Motor neuron (in vitro differentiated cells): Measurements from ENCODE around the gene DNAJB6. TPM values are rescaled to one million over a fixed set of nuclear protein-coding genes. Genes with fewer than 3 reads are reported as not detected.

Experiments used
- ATAC-seq, 8 experiments: fragments of 200-7000 bp; cut with Tn5 transposase; replicated peaks in 6 of 8; 2 replicates each; pipeline ENCODE4 v1.8.0; 2021; ENCODE audit warnings: mild to moderate bottlenecking in 8 of 8, moderate library complexity in 8 of 8
- H3K27ac ChIP-seq, 2 donors: fragments of 250-450 bp; sonication (Bioruptor Pico); 2 replicates each; pipeline ENCODE4 v1.9.0; 2021; ENCODE audit warnings: antibody characterized with exemption in 2 of 2, mild to moderate bottlenecking in 2 of 2, moderate library complexity in 1 of 2
- H3K4me1 ChIP-seq, 2 donors: fragments of 250-450 bp; sonication (Bioruptor Pico); replicated peaks in 1 of 2; 2 replicates each; pipeline ENCODE4 v1.6.1; 2021; ENCODE audit warnings: antibody characterized with exemption in 2 of 2, mild to moderate bottlenecking in 2 of 2, moderate library complexity in 1 of 2
- H3K4me3 ChIP-seq, 5 donors: fragments of 250-450 bp; sonication (Bioruptor Pico); 2 replicates each; pipeline ENCODE4 v1.9.0; 2021; ENCODE audit warnings: antibody characterized with exemption in 5 of 5, mild to moderate bottlenecking in 5 of 5, moderate library complexity in 4 of 5
- WGBS, 10 experiments: fragments of 450-650 bp; shearing (Covaris generic); methylation state at CpG; one replicate each; pipeline ENCODE4 v1.0.0; 2022; 5-methylcytosine and 5-hydroxymethylcytosine counted together
- in situ Hi-C, 9 experiments: fragments of 400-800 bp; cut with MboI; loops; one replicate each; pipeline ENCODE4 v1.15.0; 2021; ENCODE audit warnings: low sequenced_read_pairs in 9 of 9, low pct_unique_long_range_greater_than_20kb in 2 of 9; ENCODE audit not compliant: unreplicated experiment in 9 of 9
- total RNA-seq, 8 experiments: library from RNA; unstranded; fragments of 300-600 nt; gene quantifications; 2 replicates each; pipeline versions ENCODE4 v1.2.3 to v1.2.4, GENCODE V29; 2022

Gene DNAJB6
- total RNA-seq, 8 experiments from 2014 or later: 74.7 to 138 (median 109) TPM

GRCh38 chr7:157397036-157397720 is 60.4 kb downstream of the DNAJB6 start:
- 93 to 100% (median 98%) methylated on average over 4 to 6 of the region's 31 CpGs; no CpG with 5 or more reads in 6 of the 10 experiments for WGBS, 10 experiments
- no peak overlapping the region for H3K27ac ChIP-seq
- peak in 2 of 8 experiments; percentile 12 to 27 for ATAC-seq
- H3K4me3 ChIP-seq: no peak overlapping the region
- in situ Hi-C loops: no loop called here
- H3K4me1 ChIP-seq: no peaks in the 10 kb centered on the region

GRCh38 chr7:157397731-157398691 is 61.2 kb downstream of the DNAJB6 start:
- no peaks in the 10 kb centered on the region for H3K4me1 ChIP-seq
- in situ Hi-C loops: no loop called here
- peak; percentile 29 to 84 (median 60) for ATAC-seq
- no peak overlapping the region for H3K27ac ChIP-seq
- no peak overlapping the region for H3K4me3 ChIP-seq
- WGBS, 10 experiments: 16 to 96% (median 51%) methylated on average over 1 to 16 of the region's 23 CpGs; no CpG with 5 or more reads in 2 of the 10 experiments

- no peak overlapping the region for H3K27ac ChIP-seq
- 80 to 100% (median 98%) methylated on average over 1 to 13 of the region's 19 CpGs; no CpG with 5 or more reads in 1 of the 10 experiments for WGBS, 10 experiments
- no peak overlapping the region for H3K4me3 ChIP-seq
- no peak for ATAC-seq
- in situ Hi-C loops: no loop called here
- no peaks in the 10 kb centered on the region for H3K4me1 ChIP-seq
These were observed 62.4 kb downstream of the DNAJB6 start for GRCh38 chr7:157399086-157399687.

- ATAC-seq: no peak
- in situ Hi-C loops: no loop called here
- Histone ChIP-seq H3K4me1 (no peaks in the 10 kb centered on the region), H3K27ac (no peak overlapping the region), H3K4me3 (no peak overlapping the region)
- WGBS, 10 experiments: 79 to 97% (median 88%) methylated on average over 2 to 22 of the region's 38 CpGs; no CpG with 5 or more reads in 3 of the 10 experiments
These were observed 63.5 kb downstream of the DNAJB6 start for GRCh38 chr7:157400171-157400860.

- WGBS, 10 experiments: 92 to 100% (median 100%) methylated on average over 1 to 7 of the region's 29 CpGs; no CpG with 5 or more reads in 3 of the 10 experiments
- in situ Hi-C loops: no loop called here
These were observed 65.0 kb downstream of the DNAJB6 start for GRCh38 chr7:157401567-157402387.

GRCh38 chr7:157402388-157402703 is 65.5 kb downstream of the DNAJB6 start:
- ATAC-seq: no peak
- no peak overlapping the region for H3K4me3 ChIP-seq
- no peaks in the 10 kb centered on the region for H3K4me1 ChIP-seq
- in situ Hi-C loops: no loop called here
- no peak overlapping the region for H3K27ac ChIP-seq
- WGBS, 10 experiments: 90 to 100% (median 100%) methylated on average over 1 to 8 of the region's 12 CpGs; no CpG with 5 or more reads in 4 of the 10 experiments

More at GRCh38 chr7:157401567-157402387, 65.0 kb downstream of the DNAJB6 start:
- no peaks in the 10 kb centered on the region for H3K4me1 ChIP-seq
- no peak for ATAC-seq
- no peak overlapping the region for H3K4me3 ChIP-seq
- H3K27ac ChIP-seq: no peak overlapping the region

- in situ Hi-C loops: no loop called here
- no peaks in the 10 kb centered on the region for H3K4me1 ChIP-seq
- ATAC-seq: no peak
- no peak overlapping the region for H3K27ac ChIP-seq
- no peak overlapping the region for H3K4me3 ChIP-seq
- WGBS, 10 experiments: 77 to 100% (median 91%) methylated on average over 1 to 14 of the region's 21 CpGs; no CpG with 5 or more reads in 1 of the 10 experiments
These were observed 66.2 kb downstream of the DNAJB6 start for GRCh38 chr7:157402911-157403534.

GRCh38 chr7:157403646-157404401 is 67.0 kb downstream of the DNAJB6 start:
- in situ Hi-C loops: no loop called here

GRCh38 chr7:157404845-157405481 is 68.2 kb downstream of the DNAJB6 start:
- 14 to 100% (median 60%) methylated on average over 1 to 11 of the region's 15 CpGs; no CpG with 5 or more reads in 1 of the 10 experiments for WGBS, 10 experiments
- ATAC-seq: peak in 3 of 8 experiments; percentile 70 to 85 (median 78)
- H3K4me1 ChIP-seq: no peaks in the 10 kb centered on the region
- H3K4me3 ChIP-seq: no peak overlapping the region
- H3K27ac ChIP-seq: no peak overlapping the region
- in situ Hi-C loops: no loop called here

More at GRCh38 chr7:157403646-157404401, 67.0 kb downstream of the DNAJB6 start:
- no peaks in the 10 kb centered on the region for H3K4me1 ChIP-seq
- H3K4me3 ChIP-seq: no peak overlapping the region
- H3K27ac ChIP-seq: no peak overlapping the region
- no peak for ATAC-seq
- 90 to 100% (median 94%) methylated on average over 2 to 7 of the region's 12 CpGs; no CpG with 5 or more reads in 3 of the 10 experiments for WGBS, 10 experiments

- WGBS, 10 experiments: 54 to 100% (median 100%) methylated on average over 2 to 6 of the region's 13 CpGs; no CpG with 5 or more reads in 5 of the 10 experiments
- ATAC-seq: peak in 1 of 8 experiments; percentile 33
- Histone ChIP-seq H3K27ac (no peak overlapping the region), H3K4me3 (no peak overlapping the region), H3K4me1 (no peaks in the 10 kb centered on the region)
- in situ Hi-C loops: no loop called here
These were observed 68.7 kb downstream of the DNAJB6 start for GRCh38 chr7:157405501-157405900.
